GM12891 (cell line): ENCODE results near the gene TAF4.

Experiments
- PAX5 ChIP-seq: IDR thresholded peaks from 2 replicates; pipeline ENCODE4 v1.6.1; 2011; ENCODE audit warnings: low read length, moderate library complexity, mild to moderate bottlenecking; ENCODE audit not compliant: insufficient read depth, severe bottlenecking
- POLR2A ChIP-seq: IDR thresholded peaks from 2 replicates; pipeline ENCODE4 v1.6.1; 2011; ENCODE audit warnings: low read depth, low read length, control low read depth
- POLR2AphosphoS5 ChIP-seq: IDR thresholded peaks from 2 replicates; pipeline ENCODE4 v1.6.1; 2011; ENCODE audit warnings: low read depth, low read length, control low read depth
- SPI1 ChIP-seq: IDR thresholded peaks from 2 replicates; pipeline ENCODE4 v1.6.1; 2011; ENCODE audit warnings: low read depth, low read length, control low read depth
- TAF1 ChIP-seq: IDR thresholded peaks from 2 replicates; pipeline ENCODE4 v1.6.1; 2011; ENCODE audit warnings: low read depth, low read length, control low read depth

GRCh38 chr20:62022575-62023139, 43.0 kb downstream of the TAF4 start:
- TF ChIP-seq POLR2A (no peak), POLR2AphosphoS5 (no peak), TAF1 (no peak), PAX5 (no peak), SPI1 (no peak)
